ENCODE results near the gene ADAM15.

ADAM15 gene

GRCh38 chr1:155104605-155105534 lies 53.8 kb downstream of the ADAM15 start:
- Histone ChIP-seq H3K4me3 (ENCODE audit: insufficient read depth in 1 of 2, low read depth in 1 of 2, low read length in 2 of 2) (no peak overlapping the region), H3K9me3 (ENCODE audit: control insufficient read depth, low read length) (no peaks in the 10 kb centered on the region), H2AK5ac (ENCODE audit: low read length, severe bottlenecking) (no peak overlapping the region), H3K23ac (ENCODE audit: low read length in 2 of 2) (no peak overlapping the region), H3K36me3 (ENCODE audit: control insufficient read depth in 1 of 2, insufficient read depth in 2 of 2, low read depth in 1 of 2, low read length in 2 of 2) (no peaks in the 10 kb centered on the region), H4K8ac (ENCODE audit: low read length) (no peak overlapping the region), H4K91ac (ENCODE audit: low read length) (no peak overlapping the region), H3K18ac (ENCODE audit: low read depth in 1 of 2, low read length in 2 of 2) (no peak overlapping the region), H3K79me1 (replicated peaks; ENCODE audit: low read length, poor library complexity, severe bottlenecking) (no peaks in the 10 kb centered on the region), H3K4ac (ENCODE audit: low read depth in 1 of 2, low read length in 2 of 2) (no peak overlapping the region), H3K4me2 (ENCODE audit: low read length, poor library complexity, severe bottlenecking) (no peak overlapping the region), H3K14ac (ENCODE audit: low read length in 2 of 2) (no peak overlapping the region), H3K9ac (ENCODE audit: low read length) (no peak overlapping the region), H3K27ac (ENCODE audit: low read length, poor library complexity, severe bottlenecking) (no peak overlapping the region), H3K4me1 (ENCODE audit: control insufficient read depth, insufficient read depth, low read depth, low read length) (no peaks in the 10 kb centered on the region), H3K27me3 (ENCODE audit: control insufficient read depth in 1 of 2, insufficient read depth in 1 of 2, low read length in 2 of 2) (peaks cover 31 to 44% of the 10 kb centered on the region in 2 experiments), H2BK5ac (ENCODE audit: low read depth, low read length, poor library complexity, severe bottlenecking) (no peak overlapping the region), H2AFZ (ENCODE audit: low read depth, low read length) (no peak overlapping the region), H2BK120ac (ENCODE audit: low read depth, low read length) (no peak overlapping the region), H2BK12ac (ENCODE audit: low read length in 2 of 2) (no peak overlapping the region), H2BK15ac (ENCODE audit: low read depth, poor library complexity, severe bottlenecking) (no peak overlapping the region)
- WGBS = 94% methylated on average over 7 of the region's 7 CpGs
- DNase-seq = no peak

- H3K9me3 ChIP-seq (ENCODE audit: control insufficient read depth, low read length) = no peaks in the 10 kb centered on the region
- H4K8ac ChIP-seq (ENCODE audit: low read length) = no peak overlapping the region
- no peak overlapping the region for H2BK12ac ChIP-seq (ENCODE audit: low read length in 2 of 2)
- 79% methylated on average over 7 of the region's 7 CpGs for WGBS
- no peak overlapping the region for H3K4me2 ChIP-seq (ENCODE audit: low read length, poor library complexity, severe bottlenecking)
- H3K36me3 ChIP-seq (ENCODE audit: control insufficient read depth in 1 of 2, insufficient read depth in 2 of 2, low read depth in 1 of 2, low read length in 2 of 2) = no peaks in the 10 kb centered on the region
- no peaks in the 10 kb centered on the region for H3K4me1 ChIP-seq (ENCODE audit: control insufficient read depth, insufficient read depth, low read depth, low read length)
- no peak overlapping the region for H3K4me3 ChIP-seq (ENCODE audit: insufficient read depth in 1 of 2, low read depth in 1 of 2, low read length in 2 of 2)
- no peak overlapping the region for H3K23ac ChIP-seq (ENCODE audit: low read length in 2 of 2)
- no peak overlapping the region for H2AK5ac ChIP-seq (ENCODE audit: low read length, severe bottlenecking)
- DNase-seq = no peak
- no peak overlapping the region for H3K9ac ChIP-seq (ENCODE audit: low read length)
- H4K91ac ChIP-seq (ENCODE audit: low read length) = no peak overlapping the region
- no peak overlapping the region for H3K18ac ChIP-seq (ENCODE audit: low read depth in 1 of 2, low read length in 2 of 2)
- H3K14ac ChIP-seq (ENCODE audit: low read length in 2 of 2) = no peak overlapping the region
- H3K27ac ChIP-seq (ENCODE audit: low read length, poor library complexity, severe bottlenecking) = no peak overlapping the region
- no peaks in the 10 kb centered on the region for H3K79me1 ChIP-seq (replicated peaks; ENCODE audit: low read length, poor library complexity, severe bottlenecking)
- H2BK5ac ChIP-seq (ENCODE audit: low read depth, low read length, poor library complexity, severe bottlenecking) = no peak overlapping the region
- H2BK120ac ChIP-seq (ENCODE audit: low read depth, low read length) = no peak overlapping the region
- no peak overlapping the region for H2BK15ac ChIP-seq (ENCODE audit: low read depth, poor library complexity, severe bottlenecking)
- peaks cover 31 to 48% of the 10 kb centered on the region in 2 experiments for H3K27me3 ChIP-seq (ENCODE audit: control insufficient read depth in 1 of 2, insufficient read depth in 1 of 2, low read length in 2 of 2)
- no peak overlapping the region for H3K4ac ChIP-seq (ENCODE audit: low read depth in 1 of 2, low read length in 2 of 2)
- H2AFZ ChIP-seq (ENCODE audit: low read depth, low read length) = no peak overlapping the region
These were observed 54.5 kb downstream of the ADAM15 start for GRCh38 chr1:155105604-155106011.

- no peak overlapping the region for H2AK5ac ChIP-seq (ENCODE audit: low read length, severe bottlenecking)
- H3K14ac ChIP-seq (ENCODE audit: low read length in 2 of 2) = no peak overlapping the region
- no peak overlapping the region for H2AFZ ChIP-seq (ENCODE audit: low read depth, low read length)
- no peaks in the 10 kb centered on the region for H3K79me1 ChIP-seq (replicated peaks; ENCODE audit: low read length, poor library complexity, severe bottlenecking)
- no peak overlapping the region for H3K4ac ChIP-seq (ENCODE audit: low read depth in 1 of 2, low read length in 2 of 2)
- no peak overlapping the region for H3K4me2 ChIP-seq (ENCODE audit: low read length, poor library complexity, severe bottlenecking)
- H2BK15ac ChIP-seq (ENCODE audit: low read depth, poor library complexity, severe bottlenecking) = no peak overlapping the region
- H3K27ac ChIP-seq (ENCODE audit: low read length, poor library complexity, severe bottlenecking) = no peak overlapping the region
- H4K91ac ChIP-seq (ENCODE audit: low read length) = no peak overlapping the region
- H3K18ac ChIP-seq (ENCODE audit: low read depth in 1 of 2, low read length in 2 of 2) = no peak overlapping the region
- no peaks in the 10 kb centered on the region for H3K4me1 ChIP-seq (ENCODE audit: control insufficient read depth, insufficient read depth, low read depth, low read length)
- H3K23ac ChIP-seq (ENCODE audit: low read length in 2 of 2) = no peak overlapping the region
- no peak for DNase-seq
- H3K27me3 ChIP-seq (ENCODE audit: control insufficient read depth in 1 of 2, insufficient read depth in 1 of 2, low read length in 2 of 2) = peaks cover 38 to 51% of the 10 kb centered on the region in 2 experiments
- H3K9ac ChIP-seq (ENCODE audit: low read length) = no peak overlapping the region
- no peak overlapping the region for H4K8ac ChIP-seq (ENCODE audit: low read length)
- 76% methylated on average over 4 of the region's 6 CpGs for WGBS
- H2BK5ac ChIP-seq (ENCODE audit: low read depth, low read length, poor library complexity, severe bottlenecking) = no peak overlapping the region
- H2BK120ac ChIP-seq (ENCODE audit: low read depth, low read length) = no peak overlapping the region
- no peaks in the 10 kb centered on the region for H3K9me3 ChIP-seq (ENCODE audit: control insufficient read depth, low read length)
- no peaks in the 10 kb centered on the region for H3K36me3 ChIP-seq (ENCODE audit: control insufficient read depth in 1 of 2, insufficient read depth in 2 of 2, low read depth in 1 of 2, low read length in 2 of 2)
- no peak overlapping the region for H2BK12ac ChIP-seq (ENCODE audit: low read length in 2 of 2)
- H3K4me3 ChIP-seq (ENCODE audit: insufficient read depth in 1 of 2, low read depth in 1 of 2, low read length in 2 of 2) = no peak overlapping the region
These were observed 55.7 kb downstream of the ADAM15 start for GRCh38 chr1:155106862-155107261.

- DNase-seq = no peak
- no peak overlapping the region for H2AK5ac ChIP-seq (ENCODE audit: low read length, severe bottlenecking)
- no peak overlapping the region for H2BK12ac ChIP-seq (ENCODE audit: low read length in 2 of 2)
- no peaks in the 10 kb centered on the region for H3K9me3 ChIP-seq (ENCODE audit: control insufficient read depth, low read length)
- H4K8ac ChIP-seq (ENCODE audit: low read length) = no peak overlapping the region
- no peak overlapping the region for H2BK15ac ChIP-seq (ENCODE audit: low read depth, poor library complexity, severe bottlenecking)
- H3K36me3 ChIP-seq (ENCODE audit: control insufficient read depth in 1 of 2, insufficient read depth in 2 of 2, low read depth in 1 of 2, low read length in 2 of 2) = no peaks in the 10 kb centered on the region
- no peak overlapping the region for H2BK120ac ChIP-seq (ENCODE audit: low read depth, low read length)
- H3K9ac ChIP-seq (ENCODE audit: low read length) = no peak overlapping the region
- no peak overlapping the region for H2AFZ ChIP-seq (ENCODE audit: low read depth, low read length)
- no peak overlapping the region for H3K18ac ChIP-seq (ENCODE audit: low read depth in 1 of 2, low read length in 2 of 2)
- H2BK5ac ChIP-seq (ENCODE audit: low read depth, low read length, poor library complexity, severe bottlenecking) = no peak overlapping the region
- no peak overlapping the region for H3K23ac ChIP-seq (ENCODE audit: low read length in 2 of 2)
- H3K79me1 ChIP-seq (replicated peaks; ENCODE audit: low read length, poor library complexity, severe bottlenecking) = no peaks in the 10 kb centered on the region
- no peak overlapping the region for H3K4me2 ChIP-seq (ENCODE audit: low read length, poor library complexity, severe bottlenecking)
- peaks cover 38 to 55% of the 10 kb centered on the region in 2 experiments for H3K27me3 ChIP-seq (ENCODE audit: control insufficient read depth in 1 of 2, insufficient read depth in 1 of 2, low read length in 2 of 2)
- no peak overlapping the region for H4K91ac ChIP-seq (ENCODE audit: low read length)
- H3K4me1 ChIP-seq (ENCODE audit: control insufficient read depth, insufficient read depth, low read depth, low read length) = no peaks in the 10 kb centered on the region
- no peak overlapping the region for H3K4me3 ChIP-seq (ENCODE audit: insufficient read depth in 1 of 2, low read depth in 1 of 2, low read length in 2 of 2)
- WGBS = 73% methylated on average over 12 of the region's 12 CpGs
- no peak overlapping the region for H3K4ac ChIP-seq (ENCODE audit: low read depth in 1 of 2, low read length in 2 of 2)
- H3K27ac ChIP-seq (ENCODE audit: low read length, poor library complexity, severe bottlenecking) = no peak overlapping the region
- H3K14ac ChIP-seq (ENCODE audit: low read length in 2 of 2) = no peak overlapping the region
These were observed 56.5 kb downstream of the ADAM15 start for GRCh38 chr1:155107309-155108264.
